IPS-18a (cell line): ENCODE data around the gene MAGEC3.
"Not testable (repeated sequence)": the region's sequence is repeated elsewhere in the genome, so short reads cannot be mapped to it uniquely, and the experiment has no call there.

Source experiments
- H3K27ac ChIP-seq: one replicate; pipeline ENCODE4 v1.5.1; 2013; ENCODE audit warnings: low read length
- H3K27me3 ChIP-seq: one replicate; pipeline ENCODE4 v1.6.1; 2013; ENCODE audit warnings: mild to moderate bottlenecking, low read length; ENCODE audit not compliant: control insufficient read depth, insufficient read depth
- H3K36me3 ChIP-seq: one replicate; pipeline ENCODE4 v1.6.1; 2013; ENCODE audit warnings: low read depth, low read length; ENCODE audit not compliant: control insufficient read depth
- H3K4me1 ChIP-seq: one replicate; pipeline ENCODE4 v1.6.1; 2013; ENCODE audit warnings: low read depth, low read length; ENCODE audit not compliant: control insufficient read depth
- H3K4me3 ChIP-seq: one replicate; pipeline ENCODE4 v1.5.1; 2013; ENCODE audit warnings: low read length
- H3K9ac ChIP-seq: one replicate; pipeline ENCODE4 v1.6.1; 2013; ENCODE audit warnings: mild to moderate bottlenecking, low read length, moderate library complexity
- H3K9me3 ChIP-seq: one replicate; pipeline ENCODE4 v1.6.1; 2013; ENCODE audit warnings: low read depth, low read length; ENCODE audit not compliant: control insufficient read depth

The MAGEC3 gene

GRCh38 chrX:141838016-141838415, at the start of gene MAGEC3:
Gene MAGEC3, plus strand, starts transcription at chrX:141838316. Its CDS starts 0 bp downstream, at chrX:141838316.
- Histone ChIP-seq H3K9ac (no peak within 1 kb of the TSS), H3K4me1 (no peaks in the 10 kb centered on the region), H3K9me3 (peaks cover 18% of the 10 kb centered on the region), H3K4me3 (no peak within 1 kb of the TSS), H3K36me3 (no peaks in the 10 kb centered on the region), H3K27ac (no peak within 1 kb of the TSS), H3K27me3 (no peaks in the 10 kb centered on the region)

- Histone ChIP-seq H3K27me3 (no peaks in the 10 kb centered on the region), H3K4me3 (no peak overlapping the region), H3K9ac (no peak overlapping the region), H3K9me3 (peaks cover 10% of the 10 kb centered on the region), H3K4me1 (no peaks in the 10 kb centered on the region), H3K27ac (no peak overlapping the region), H3K36me3 (no peaks in the 10 kb centered on the region)
Measured at GRCh38 chrX:141791856-141792255, 46.3 kb upstream of the MAGEC3 start.

GRCh38 chrX:141811438-141811837, 26.7 kb upstream of the MAGEC3 start:
- no peak overlapping the region for H3K27ac ChIP-seq
- H3K9ac ChIP-seq = no peak overlapping the region
- no peaks in the 10 kb centered on the region for H3K36me3 ChIP-seq
- no peak overlapping the region for H3K4me3 ChIP-seq
- H3K27me3 ChIP-seq = no peaks in the 10 kb centered on the region
- H3K4me1 ChIP-seq = no peaks in the 10 kb centered on the region
- peaks cover 25% of the 10 kb centered on the region for H3K9me3 ChIP-seq

- Histone ChIP-seq H3K27ac (no peak overlapping the region), H3K9me3 (peaks cover 33% of the 10 kb centered on the region), H3K4me3 (no peak overlapping the region), H3K27me3 (no peaks in the 10 kb centered on the region), H3K4me1 (no peaks in the 10 kb centered on the region), H3K9ac (no peak overlapping the region), H3K36me3 (no peaks in the 10 kb centered on the region)
Measured at GRCh38 chrX:141814213-141814857, 23.8 kb upstream of the MAGEC3 start.

GRCh38 chrX:141815904-141816303, 22.2 kb upstream of the MAGEC3 start:
- H3K36me3 ChIP-seq = no peaks in the 10 kb centered on the region
- H3K27ac ChIP-seq = no peak overlapping the region
- no peak overlapping the region for H3K4me3 ChIP-seq
- no peak overlapping the region for H3K9ac ChIP-seq
- H3K27me3 ChIP-seq = no peaks in the 10 kb centered on the region
- H3K4me1 ChIP-seq = no peaks in the 10 kb centered on the region
- H3K9me3 ChIP-seq = peaks cover 29% of the 10 kb centered on the region

GRCh38 chrX:141832247-141832646, 5.9 kb upstream of the MAGEC3 start:
- H3K9ac ChIP-seq = no peak overlapping the region
- no peaks in the 10 kb centered on the region for H3K27me3 ChIP-seq
- no peaks in the 10 kb centered on the region for H3K36me3 ChIP-seq

GRCh38 chrX:141839856-141840255, 1.7 kb downstream of the MAGEC3 start:
- Histone ChIP-seq H3K36me3 (no peaks in the 10 kb centered on the region), H3K27ac (no peak overlapping the region), H3K9ac (no peak overlapping the region), H3K4me3 (no peak overlapping the region), H3K4me1 (no peaks in the 10 kb centered on the region), H3K9me3 (peaks cover 12% of the 10 kb centered on the region), H3K27me3 (no peaks in the 10 kb centered on the region)

More at GRCh38 chrX:141832247-141832646, 5.9 kb upstream of the MAGEC3 start:
- Histone ChIP-seq H3K27ac (no peak overlapping the region), H3K9me3 (peaks cover 21% of the 10 kb centered on the region), H3K4me3 (no peak overlapping the region), H3K4me1 (no peaks in the 10 kb centered on the region)

- no peak overlapping the region for H3K9ac ChIP-seq
- no peak overlapping the region for H3K4me3 ChIP-seq
- H3K9me3 ChIP-seq = peaks cover 32% of the 10 kb centered on the region
- no peak overlapping the region for H3K27ac ChIP-seq
- no peaks in the 10 kb centered on the region for H3K36me3 ChIP-seq
- H3K4me1 ChIP-seq = no peaks in the 10 kb centered on the region
- no peaks in the 10 kb centered on the region for H3K27me3 ChIP-seq
Measured at GRCh38 chrX:141857479-141857878, 19.4 kb downstream of the MAGEC3 start.

GRCh38 chrX:141879616-141880015, 41.5 kb downstream of the MAGEC3 start:
- no peak overlapping the region for H3K27ac ChIP-seq
- H3K27me3 ChIP-seq = no peaks in the 10 kb centered on the region
- no peaks in the 10 kb centered on the region for H3K4me1 ChIP-seq
- H3K4me3 ChIP-seq = no peak overlapping the region
- H3K9me3 ChIP-seq = peaks cover 17% of the 10 kb centered on the region
- no peak overlapping the region for H3K9ac ChIP-seq
- no peaks in the 10 kb centered on the region for H3K36me3 ChIP-seq

- H3K9me3 ChIP-seq = peaks cover 22% of the 10 kb centered on the region
Measured at GRCh38 chrX:141888811-141889210, 50.7 kb downstream of the MAGEC3 start.

GRCh38 chrX:141894733-141895132, 56.6 kb downstream of the MAGEC3 start:
- H3K4me1 ChIP-seq = no peaks in the 10 kb centered on the region
- no peak overlapping the region for H3K27ac ChIP-seq
- no peaks in the 10 kb centered on the region for H3K27me3 ChIP-seq
- no peaks in the 10 kb centered on the region for H3K36me3 ChIP-seq
- no peak overlapping the region for H3K9ac ChIP-seq
- no peak overlapping the region for H3K4me3 ChIP-seq
- H3K9me3 ChIP-seq = peaks cover 15% of the 10 kb centered on the region

More at GRCh38 chrX:141888811-141889210, 50.7 kb downstream of the MAGEC3 start:
- H3K9ac ChIP-seq, H3K36me3 ChIP-seq, H3K27me3 ChIP-seq, H3K4me1 ChIP-seq, H3K4me3 ChIP-seq, H3K27ac ChIP-seq: not testable (repeated sequence)

GRCh38 chrX:141897690-141898089, 59.6 kb downstream of the MAGEC3 start:
- Histone ChIP-seq H3K27ac (no peak overlapping the region), H3K27me3 (no peaks in the 10 kb centered on the region)

More at GRCh38 chrX:141897690-141898089, 59.6 kb downstream of the MAGEC3 start:
- Histone ChIP-seq H3K36me3 (no peaks in the 10 kb centered on the region), H3K4me1 (no peaks in the 10 kb centered on the region), H3K9me3 (peaks cover 28% of the 10 kb centered on the region), H3K9ac (no peak overlapping the region), H3K4me3 (no peak overlapping the region)
